Lower leg skin (tissue), 3 donors: Measurements from ENCODE around the gene WNT7A.

Experiments
- CTCF ChIP-seq, 3 donors: fragments of 450-650 bp; IDR thresholded peaks; one replicate each; pipeline ENCODE4 v1.5.1; 2016; ENCODE audit warnings: antibody characterized with exemption in 3 of 3, mild to moderate bottlenecking in 3 of 3, moderate library complexity in 2 of 3
- POLR2A ChIP-seq, 2 donors: fragments of 450-650 bp; IDR thresholded peaks; one replicate each; pipeline ENCODE4 v1.6.1; 2016 to 2017; ENCODE audit warnings: antibody characterized with exemption in 2 of 2, mild to moderate bottlenecking in 1 of 2, moderate library complexity in 1 of 2

- no peak for TF ChIP-seq CTCF (IDR thresholded peaks at IDR 0.05)
- no peak for TF ChIP-seq POLR2A (IDR thresholded peaks at IDR 0.05)
Measured at GRCh38 chr3:13841826-13842225, 38.0 kb downstream of the WNT7A start.
